Myocyte (in vitro differentiated cells): ENCODE data around the gene PPP2R2C. TPM values are rescaled to one million over a fixed set of nuclear protein-coding genes. Genes with fewer than 3 reads are reported as not detected.

Experiments used
- DNase-seq: peaks from one replicate; pipeline ENCODE4 v3.0.0-alpha.2; 2012; ENCODE audit warnings: low read depth
- total RNA-seq: library from RNA; depleted of rRNA; stranded (reverse); fragments of >200 nt; gene quantifications from 2 replicates; pipeline ENCODE4 v1.2.3, GENCODE V29; 2014

The PPP2R2C gene
- total RNA-seq, 1 donor from 2014 or later: 0.29 TPM

DNA sequence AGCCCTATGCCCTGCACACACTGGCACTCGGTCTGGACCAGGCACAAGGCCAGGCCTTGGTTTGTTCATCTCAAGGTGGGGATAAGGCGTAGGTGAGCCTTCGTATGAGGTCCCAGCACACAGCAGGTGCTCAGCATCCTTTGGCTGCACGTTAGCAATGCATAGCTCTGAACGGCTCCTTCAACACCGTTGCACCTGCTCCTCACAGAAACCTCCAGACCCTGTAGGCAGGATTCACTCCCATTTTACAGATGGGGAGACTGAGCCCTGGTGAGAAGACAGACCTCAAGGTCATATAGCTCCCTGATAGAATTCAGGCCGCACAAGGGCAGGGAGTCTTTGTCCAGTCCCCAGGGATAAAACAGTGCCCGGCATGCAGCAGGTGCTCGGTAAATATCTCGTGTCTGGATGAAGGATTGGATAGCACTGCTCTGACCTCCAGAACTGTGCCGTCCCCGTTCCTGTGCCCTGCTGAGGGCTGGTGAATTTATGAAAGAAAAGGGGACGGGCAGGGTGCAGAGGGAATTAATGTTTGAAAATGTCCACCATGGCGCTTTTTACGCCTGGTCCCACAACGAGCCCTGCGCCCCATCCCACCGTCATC is 2.4 kb downstream of the PPP2R2C start:
- DNase-seq: no peak

DNA sequence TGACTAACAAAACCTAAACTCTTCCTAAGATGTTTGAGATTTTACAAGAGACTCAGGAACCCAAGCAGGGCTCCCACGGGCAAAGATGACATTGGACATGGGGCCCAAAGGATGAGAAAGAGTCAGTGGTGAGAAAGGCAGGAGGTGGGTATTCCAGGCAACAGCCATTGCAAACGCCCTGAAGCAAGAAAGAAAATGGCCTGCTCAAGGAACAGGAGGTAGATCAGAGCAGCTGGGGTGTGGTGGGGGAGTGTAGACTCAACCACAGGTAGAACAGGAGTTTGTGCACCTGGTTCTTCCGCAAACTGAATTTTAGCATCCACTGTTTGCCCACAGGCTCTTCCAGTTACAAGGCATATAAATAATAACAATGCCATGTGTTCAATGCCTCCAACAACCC is 3.3 kb downstream of the PPP2R2C start:
- DNase-seq: no peak

DNA sequence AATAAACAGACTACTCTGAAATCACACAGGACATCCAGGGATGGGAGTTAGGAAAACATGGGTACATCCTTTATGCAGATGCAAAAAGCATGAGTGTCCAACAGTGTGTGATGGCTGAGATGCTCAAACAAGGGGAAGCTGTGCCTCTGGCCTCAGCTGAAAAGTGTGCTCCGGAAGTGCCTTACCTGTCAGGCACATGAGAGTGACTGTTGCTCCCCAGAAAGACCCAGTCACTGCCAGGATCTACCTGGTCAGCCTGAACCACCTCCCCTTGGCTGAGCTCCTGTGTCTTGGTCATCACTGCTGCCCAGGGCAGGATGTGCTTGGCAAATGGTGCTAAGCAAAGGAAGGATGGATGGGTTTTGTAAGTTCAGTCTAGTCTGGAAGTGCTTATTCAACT is 4.0 kb downstream of the PPP2R2C start:
- DNase-seq: no peak

GRCh38 chr4:6467600-6467999 is 4.8 kb downstream of the PPP2R2C start:
- DNase-seq: no peak

DNA sequence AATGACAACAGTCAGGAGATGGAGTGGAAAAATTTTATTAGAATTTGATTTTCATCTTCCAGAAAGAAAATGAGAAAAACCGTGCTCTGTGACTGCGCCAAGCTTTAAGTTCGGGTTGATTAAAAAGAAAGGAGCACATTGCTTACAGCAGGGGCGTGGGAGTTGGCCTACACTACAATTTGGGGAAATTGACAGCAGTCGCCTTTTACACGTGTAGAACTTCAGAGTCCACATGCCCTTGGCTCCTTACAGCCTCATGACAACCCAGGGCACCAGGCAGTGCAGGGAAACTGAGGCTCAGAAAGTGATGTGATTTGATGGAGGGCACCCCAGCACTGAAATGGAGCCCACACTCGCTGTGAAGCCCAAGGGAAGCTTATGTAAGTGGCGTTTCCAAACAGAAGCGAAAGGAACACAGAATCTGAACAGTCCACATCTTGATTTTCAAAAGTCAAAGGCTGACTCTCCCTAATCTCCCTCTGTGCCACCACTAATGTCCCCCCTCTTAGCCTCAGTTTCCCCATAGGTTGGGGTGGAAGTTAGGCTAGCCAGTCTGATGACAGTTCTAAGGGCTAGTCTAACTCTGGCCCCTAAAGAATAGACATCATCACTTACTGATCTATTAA is 5.5 kb downstream of the PPP2R2C start:
- DNase-seq: no peak

- no peak for DNase-seq
Measured at GRCh38 chr4:6465955-6466354, 6.5 kb downstream of the PPP2R2C start.

DNA sequence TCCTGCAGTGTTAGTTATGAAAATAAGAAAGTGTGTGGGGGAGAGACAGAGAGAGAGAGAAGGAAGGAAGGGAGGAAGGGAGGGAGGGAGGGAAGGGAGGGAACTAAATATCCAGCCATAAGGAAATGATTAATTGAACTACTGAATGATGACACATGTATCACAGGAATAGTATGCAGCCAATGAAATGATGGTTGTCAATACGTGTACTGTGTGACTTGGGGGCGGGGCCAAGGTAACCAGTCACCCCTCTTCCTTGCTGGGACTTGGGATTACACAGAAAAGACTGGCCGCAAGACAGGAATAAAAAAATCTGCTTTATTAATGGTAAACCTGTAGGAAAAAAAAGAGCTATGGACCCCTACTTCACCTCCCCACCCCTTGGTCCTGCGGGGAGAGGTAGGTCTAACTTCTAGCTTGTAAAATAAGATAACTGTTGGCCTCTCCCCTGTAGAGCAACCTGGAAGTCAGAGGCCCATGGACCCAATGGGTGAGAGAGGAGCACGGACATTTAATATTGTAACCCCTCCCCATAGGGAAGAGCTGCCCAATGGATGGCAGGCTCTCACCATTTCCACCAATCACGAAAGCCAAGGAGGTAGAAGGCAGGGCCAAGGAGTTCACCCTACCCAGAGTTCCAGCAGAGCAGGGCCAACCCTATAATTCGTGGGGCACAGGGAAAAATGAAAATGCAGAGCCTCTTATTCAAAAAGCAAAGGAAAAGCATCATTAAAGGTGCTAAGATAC is 7.4 kb downstream of the PPP2R2C start:
- no peak for DNase-seq

GRCh38 chr4:6463311-6464289 is 8.8 kb downstream of the PPP2R2C start:
- no peak for DNase-seq

- DNase-seq: no peak
Measured at GRCh38 chr4:6461301-6462165, 10.9 kb downstream of the PPP2R2C start.

DNA sequence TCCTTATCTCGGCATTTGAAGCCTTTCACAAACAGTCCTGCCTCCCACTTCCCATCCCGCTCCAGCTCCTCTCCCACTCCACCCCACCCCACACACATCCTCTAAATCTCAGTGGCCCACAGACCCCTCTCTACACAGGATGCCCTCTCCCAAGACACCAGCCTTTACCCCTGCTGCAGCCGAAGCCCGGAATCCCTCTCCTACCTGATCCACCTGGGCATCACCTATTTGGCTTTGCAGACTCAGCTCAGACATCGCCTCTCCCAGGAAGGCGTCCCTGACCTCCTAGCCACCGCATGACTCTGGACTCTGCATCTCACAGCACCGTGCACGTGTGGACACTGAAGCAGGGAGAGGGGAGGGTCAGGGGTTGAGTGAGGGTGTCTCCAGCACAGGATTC is 11.5 kb downstream of the PPP2R2C start:
- DNase-seq: no peak

DNA sequence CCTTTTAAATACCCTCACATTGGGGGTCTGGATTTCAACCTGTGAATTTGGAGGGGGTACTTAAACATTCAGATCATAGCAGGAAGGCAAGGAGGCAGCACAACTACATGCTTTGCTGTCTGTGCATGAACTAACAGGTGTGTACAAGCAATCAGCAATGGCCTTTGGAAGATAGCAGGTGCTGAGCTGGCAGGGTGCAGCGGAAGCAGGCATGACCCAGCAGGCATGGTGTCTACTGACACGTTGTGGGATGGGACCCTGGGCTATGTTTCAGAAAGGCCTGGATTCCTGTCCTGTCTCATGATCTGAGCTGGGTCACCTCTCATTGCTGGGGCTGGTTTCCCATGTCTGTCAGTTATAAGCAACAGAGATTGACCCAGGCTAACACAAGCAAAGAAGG is 13.9 kb downstream of the PPP2R2C start:
- no peak for DNase-seq

DNA sequence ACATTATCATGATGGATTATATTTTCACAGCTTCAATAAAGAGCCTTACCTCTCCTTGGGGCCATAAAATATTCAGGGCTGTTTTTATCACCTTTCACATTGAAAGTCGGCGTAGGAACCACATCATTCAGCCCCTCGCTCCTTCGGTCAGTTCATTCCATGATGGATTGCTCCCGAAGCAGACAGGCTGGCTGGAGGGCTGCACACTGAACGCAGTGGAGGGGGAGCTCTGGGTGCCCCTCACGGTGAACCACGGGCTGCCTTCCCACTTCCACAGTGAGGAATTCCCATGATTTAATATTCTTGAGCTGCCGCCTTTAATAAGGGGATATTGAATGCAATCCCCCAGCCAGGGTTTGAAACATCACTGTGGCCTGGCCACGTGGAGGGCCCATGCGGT is 16.0 kb downstream of the PPP2R2C start:
- DNase-seq: no peak

GRCh38 chr4:6454112-6454910 is 18.1 kb downstream of the PPP2R2C start:
- DNase-seq: no peak

DNA sequence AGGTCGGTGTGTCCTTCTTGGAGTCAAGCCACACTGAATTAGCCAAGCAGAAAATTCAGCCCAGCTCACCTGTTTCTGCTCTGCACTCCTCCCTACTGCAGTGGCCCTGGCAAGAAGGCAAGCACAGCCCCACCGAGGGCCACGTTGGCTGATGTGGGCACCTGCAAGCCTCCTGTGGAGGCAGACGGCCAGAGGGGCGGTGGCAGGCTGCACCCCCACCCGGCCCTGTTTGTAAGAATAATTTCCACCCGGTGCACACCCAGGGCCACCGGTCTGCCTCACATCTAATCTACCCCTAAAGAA is 18.8 kb downstream of the PPP2R2C start:
- no peak for DNase-seq

DNA sequence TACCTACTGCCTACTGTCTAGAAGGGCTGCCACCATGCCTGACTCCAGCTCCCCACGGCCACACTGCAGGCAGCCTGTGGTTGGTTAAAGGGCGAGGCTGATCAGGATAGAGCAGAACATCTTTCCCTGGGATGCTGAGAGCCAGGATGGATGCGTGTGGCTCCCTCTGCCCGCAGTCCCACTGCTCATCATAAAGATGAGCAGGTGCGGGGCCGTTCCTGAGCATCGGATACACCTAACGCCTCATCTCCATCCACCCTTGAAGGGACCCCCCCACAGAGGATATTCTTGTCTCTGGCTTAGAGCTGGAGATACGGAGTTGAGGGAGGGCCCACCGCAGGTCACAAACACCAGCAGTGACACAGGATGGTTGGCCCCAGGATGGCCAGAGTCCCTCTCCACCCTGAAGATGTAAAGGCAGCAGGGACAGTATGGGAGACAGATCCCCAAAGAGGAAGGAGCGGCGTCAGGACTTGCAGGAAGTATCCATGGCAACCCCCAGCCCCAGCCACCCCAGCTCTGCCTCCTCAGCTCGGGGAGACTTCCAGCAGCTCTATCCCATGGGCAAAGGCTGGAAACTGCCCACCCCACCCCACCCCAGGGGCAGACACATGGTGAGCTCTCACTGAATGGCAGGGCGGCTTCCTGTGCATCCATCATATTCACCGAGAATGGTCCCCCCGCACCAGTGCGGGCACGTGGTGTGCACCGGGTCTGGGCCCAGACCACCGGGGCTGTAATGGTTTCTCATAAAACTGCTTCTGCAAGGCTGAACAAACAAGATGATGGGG is 19.3 kb downstream of the PPP2R2C start:
- no peak for DNase-seq

GRCh38 chr4:6452116-6452896 is 20.1 kb downstream of the PPP2R2C start:
- no peak for DNase-seq

DNA sequence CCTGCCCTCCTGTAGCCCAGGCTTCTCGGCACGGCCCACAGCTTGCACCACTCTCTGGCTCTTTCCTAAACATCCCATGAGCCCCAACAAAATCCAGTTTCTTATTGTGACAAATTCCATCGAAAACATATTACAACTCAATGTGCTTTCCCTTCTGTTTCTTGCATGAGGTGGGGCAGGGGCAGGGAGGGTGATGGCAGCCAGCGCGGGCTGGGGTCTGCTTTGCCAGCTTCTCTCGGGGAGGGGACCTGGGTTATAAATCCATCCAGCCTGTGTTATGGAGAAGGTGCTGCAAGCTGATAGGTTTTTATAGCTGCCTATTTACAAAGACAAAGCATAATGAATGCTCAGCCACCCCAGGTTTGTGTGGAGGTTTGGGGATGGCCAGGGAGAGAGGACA is 21.1 kb downstream of the PPP2R2C start:
- DNase-seq: no peak

- no peak for DNase-seq
Measured at GRCh38 chr4:6450709-6451108, 21.7 kb downstream of the PPP2R2C start.
